Activated CD8-positive, alpha-beta memory T cell treated with anti-CD3 and anti-CD28 coated beads, Interleukin-2, amount 50 U/mL, for 24 hours (primary cell): ENCODE data around the gene USP13.
"Not testable (repeated sequence)": the region's sequence is repeated elsewhere in the genome, so short reads cannot be mapped to it uniquely, and the experiment has no call there.

Source experiments
- DNase-seq: peaks from one replicate; pipeline ENCODE4 v3.0.0-alpha.2; 2020; ENCODE audit errors: extremely low read depth

USP13 gene

GRCh38 chr3:179652447-179653095 is at the start of gene USP13:
TSS of gene USP13 (plus strand) at chr3:179653040. CDS start at chr3:179653226, 186 bp downstream.
- DNase-seq, result peak; percentile 14

GRCh38 chr3:179603321-179603720 is 49.5 kb upstream of the USP13 start:
- DNase-seq, result no peak

GRCh38 chr3:179603831-179604230 is 49.0 kb upstream of the USP13 start:
- no peak for DNase-seq

- peak; percentile 90 for DNase-seq
Measured at GRCh38 chr3:179604321-179605078, 48.3 kb upstream of the USP13 start, which contains the start of the genes MRPL47 and NDUFB5. TSS of gene MRPL47 (minus strand) at chr3:179604638. CDS start at chr3:179604624, 14 bp downstream. TSS of gene NDUFB5 (plus strand) at chr3:179604794. CDS start at chr3:179604816, 22 bp downstream.

- no peak for DNase-seq
Measured at GRCh38 chr3:179606534-179607085, 46.2 kb upstream of the USP13 start.

GRCh38 chr3:179608931-179609720 is 43.7 kb upstream of the USP13 start:
- no peak for DNase-seq

- no peak for DNase-seq
Measured at GRCh38 chr3:179610066-179610465, 42.8 kb upstream of the USP13 start.

- DNase-seq, result no peak
Measured at GRCh38 chr3:179613807-179614206, 39.0 kb upstream of the USP13 start.

GRCh38 chr3:179615458-179616173 is 37.2 kb upstream of the USP13 start:
- DNase-seq, result no peak

GRCh38 chr3:179622023-179622422 is 30.8 kb upstream of the USP13 start:
- DNase-seq, result no peak

GRCh38 chr3:179624451-179624850 is 28.4 kb upstream of the USP13 start:
- no peak for DNase-seq

- DNase-seq, result no peak
Measured at GRCh38 chr3:179630753-179631451, 21.9 kb upstream of the USP13 start.

GRCh38 chr3:179640469-179640868 is 12.4 kb upstream of the USP13 start:
- no peak for DNase-seq

GRCh38 chr3:179642871-179643270 is 10.0 kb upstream of the USP13 start:
- no peak for DNase-seq

- DNase-seq, result not testable (repeated sequence)
Measured at GRCh38 chr3:179643837-179644236, 9.0 kb upstream of the USP13 start.

- no peak for DNase-seq
Measured at GRCh38 chr3:179646177-179646576, 6.7 kb upstream of the USP13 start.

GRCh38 chr3:179651687-179652446 is 973 bp upstream of the USP13 start:
- DNase-seq, result no peak

GRCh38 chr3:179653096-179653797 is 407 bp downstream of the USP13 start:
- DNase-seq, result peak; percentile 8

GRCh38 chr3:179655236-179655635 is 2.4 kb downstream of the USP13 start:
- no peak for DNase-seq
